ENCODE measurements around the gene DNAH10.

DNA sequence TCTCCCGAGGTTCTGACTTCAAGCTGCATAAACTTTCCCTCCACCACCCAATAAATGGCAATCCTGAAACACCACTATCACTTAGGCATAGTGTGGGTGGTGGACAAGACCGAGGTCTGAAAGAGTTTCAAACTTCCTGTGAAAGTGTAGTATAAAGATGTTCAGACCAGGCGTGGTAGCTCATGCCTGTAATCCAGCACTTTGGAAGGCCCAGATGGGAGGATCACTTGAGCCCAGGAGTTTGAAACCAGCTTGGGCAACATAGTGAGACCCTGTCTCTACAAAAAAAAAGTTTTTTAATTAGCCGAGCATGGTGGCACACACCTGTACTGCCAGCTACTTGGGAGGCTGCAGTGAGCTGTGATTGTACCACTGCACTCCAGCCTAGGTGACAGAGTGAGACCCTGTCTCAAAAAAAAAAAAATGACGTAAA, 148.7 kb downstream of the DNAH10 start:
- TF ChIP-seq USF2 (IDR thresholded peaks at IDR 0.05) (no peak), POLR2A (IDR thresholded peaks at IDR 0.05; ENCODE audit: low read length) (no peak), RAD21 (conservative IDR thresholded peaks at IDR 0.05 in 1 of 2, IDR thresholded peaks at IDR 0.05 in 1 of 2) (no peak), HOXA7 (CRISPR knock-in tag; IDR thresholded peaks at IDR 0.05) (no peak), CBX2 (IDR thresholded peaks at IDR 0.05; ENCODE audit: borderline replicate concordance, low read depth) (no peak), MAX (IDR thresholded peaks at IDR 0.05) (no peak), HDAC2 (IDR thresholded peaks at IDR 0.05) (no peak), KDM5A (IDR thresholded peaks at IDR 0.05) (no peak), SMC3 (IDR thresholded peaks at IDR 0.05) (no peak), RFX5 (IDR thresholded peaks at IDR 0.05) (no peak), NR3C1 (IDR thresholded peaks at IDR 0.05) (no peak)
- TF ChIP-seq, protein P1, sequence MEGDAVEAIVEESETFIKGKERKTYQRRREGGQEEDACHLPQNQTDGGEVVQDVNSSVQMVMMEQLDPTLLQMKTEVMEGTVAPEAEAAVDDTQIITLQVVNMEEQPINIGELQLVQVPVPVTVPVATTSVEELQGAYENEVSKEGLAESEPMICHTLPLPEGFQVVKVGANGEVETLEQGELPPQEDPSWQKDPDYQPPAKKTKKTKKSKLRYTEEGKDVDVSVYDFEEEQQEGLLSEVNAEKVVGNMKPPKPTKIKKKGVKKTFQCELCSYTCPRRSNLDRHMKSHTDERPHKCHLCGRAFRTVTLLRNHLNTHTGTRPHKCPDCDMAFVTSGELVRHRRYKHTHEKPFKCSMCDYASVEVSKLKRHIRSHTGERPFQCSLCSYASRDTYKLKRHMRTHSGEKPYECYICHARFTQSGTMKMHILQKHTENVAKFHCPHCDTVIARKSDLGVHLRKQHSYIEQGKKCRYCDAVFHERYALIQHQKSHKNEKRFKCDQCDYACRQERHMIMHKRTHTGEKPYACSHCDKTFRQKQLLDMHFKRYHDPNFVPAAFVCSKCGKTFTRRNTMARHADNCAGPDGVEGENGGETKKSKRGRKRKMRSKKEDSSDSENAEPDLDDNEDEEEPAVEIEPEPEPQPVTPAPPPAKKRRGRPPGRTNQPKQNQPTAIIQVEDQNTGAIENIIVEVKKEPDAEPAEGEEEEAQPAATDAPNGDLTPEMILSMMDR (IDR thresholded peaks at IDR 0.05): no peak
- TF ChIP-seq, protein P2, sequence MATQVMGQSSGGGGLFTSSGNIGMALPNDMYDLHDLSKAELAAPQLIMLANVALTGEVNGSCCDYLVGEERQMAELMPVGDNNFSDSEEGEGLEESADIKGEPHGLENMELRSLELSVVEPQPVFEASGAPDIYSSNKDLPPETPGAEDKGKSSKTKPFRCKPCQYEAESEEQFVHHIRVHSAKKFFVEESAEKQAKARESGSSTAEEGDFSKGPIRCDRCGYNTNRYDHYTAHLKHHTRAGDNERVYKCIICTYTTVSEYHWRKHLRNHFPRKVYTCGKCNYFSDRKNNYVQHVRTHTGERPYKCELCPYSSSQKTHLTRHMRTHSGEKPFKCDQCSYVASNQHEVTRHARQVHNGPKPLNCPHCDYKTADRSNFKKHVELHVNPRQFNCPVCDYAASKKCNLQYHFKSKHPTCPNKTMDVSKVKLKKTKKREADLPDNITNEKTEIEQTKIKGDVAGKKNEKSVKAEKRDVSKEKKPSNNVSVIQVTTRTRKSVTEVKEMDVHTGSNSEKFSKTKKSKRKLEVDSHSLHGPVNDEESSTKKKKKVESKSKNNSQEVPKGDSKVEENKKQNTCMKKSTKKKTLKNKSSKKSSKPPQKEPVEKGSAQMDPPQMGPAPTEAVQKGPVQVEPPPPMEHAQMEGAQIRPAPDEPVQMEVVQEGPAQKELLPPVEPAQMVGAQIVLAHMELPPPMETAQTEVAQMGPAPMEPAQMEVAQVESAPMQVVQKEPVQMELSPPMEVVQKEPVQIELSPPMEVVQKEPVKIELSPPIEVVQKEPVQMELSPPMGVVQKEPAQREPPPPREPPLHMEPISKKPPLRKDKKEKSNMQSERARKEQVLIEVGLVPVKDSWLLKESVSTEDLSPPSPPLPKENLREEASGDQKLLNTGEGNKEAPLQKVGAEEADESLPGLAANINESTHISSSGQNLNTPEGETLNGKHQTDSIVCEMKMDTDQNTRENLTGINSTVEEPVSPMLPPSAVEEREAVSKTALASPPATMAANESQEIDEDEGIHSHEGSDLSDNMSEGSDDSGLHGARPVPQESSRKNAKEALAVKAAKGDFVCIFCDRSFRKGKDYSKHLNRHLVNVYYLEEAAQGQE (IDR thresholded peaks at IDR 0.05): no peak
